Activated naive CD8-positive, alpha-beta T cell treated with anti-CD3 and anti-CD28 coated beads for 36 hours (primary cell): ENCODE results near the gene MIPEP. TPM values are rescaled to one million over a fixed set of nuclear protein-coding genes. Genes with fewer than 3 reads are reported as not detected.
A peak's percentile ranks its signal among the peaks of the same experiment; 100 is the strongest.

Experiments used
- DNase-seq: peaks from one replicate; pipeline ENCODE4 v3.0.0; 2021
- H3K27ac Mint-ChIP-seq: one replicate; pipeline ENCODE4 v1.8.0; 2022; ENCODE audit warnings: mild to moderate bottlenecking, moderate library complexity, mixed read lengths
- H3K27me3 Mint-ChIP-seq: one replicate; pipeline ENCODE4 v1.8.0; 2022; ENCODE audit warnings: mild to moderate bottlenecking, mixed read lengths
- H3K36me3 Mint-ChIP-seq: one replicate; pipeline ENCODE4 v1.8.0; 2021; ENCODE audit warnings: mild to moderate bottlenecking, mixed read lengths
- H3K4me1 Mint-ChIP-seq: one replicate; pipeline ENCODE4 v1.8.0; 2021; ENCODE audit warnings: mixed read lengths
- H3K4me3 Mint-ChIP-seq: one replicate; pipeline ENCODE4 v1.8.0; 2022; ENCODE audit warnings: mild to moderate bottlenecking, moderate library complexity, mixed read lengths
- H3K9me3 Mint-ChIP-seq: one replicate; pipeline ENCODE4 v1.8.0; 2022; ENCODE audit warnings: mixed read lengths
- total RNA-seq, 2 experiments: library from RNA; stranded (reverse); gene quantifications; one replicate each; pipeline ENCODE4 v1.2.3, GENCODE V29; 2021

Gene MIPEP
- 10 to 100 TPM; 21.3 to 24.0 TPM for total RNA-seq

GRCh38 chr13:23888658-23889614 lies at the start of gene MIPEP:
Gene MIPEP, minus strand, starts transcription at chr13:23889400. Its CDS starts 80 bp downstream, at chr13:23889320.
- peaks cover 19% of the 10 kb centered on the region for H3K4me1 Mint-ChIP-seq
- H3K27me3 Mint-ChIP-seq: no peaks in the 10 kb centered on the region
- DNase-seq: peak; percentile 94
- peak within 1 kb of the TSS; percentile 86 for H3K4me3 Mint-ChIP-seq
- H3K9me3 Mint-ChIP-seq: no peaks in the 10 kb centered on the region
- H3K36me3 Mint-ChIP-seq: peaks cover 6% of the 10 kb centered on the region
- H3K27ac Mint-ChIP-seq: peak within 1 kb of the TSS; percentile 79

GRCh38 chr13:23934520-23934919 lies 45.3 kb upstream of the MIPEP start:
- Mint-ChIP-seq H3K27ac (no peak overlapping the region), H3K4me1 (no peaks in the 10 kb centered on the region), H3K36me3 (peaks cover 3% of the 10 kb centered on the region), H3K4me3 (no peak overlapping the region), H3K27me3 (peaks cover 50% of the 10 kb centered on the region), H3K9me3 (peaks cover 7% of the 10 kb centered on the region)
- DNase-seq: no peak

DNA sequence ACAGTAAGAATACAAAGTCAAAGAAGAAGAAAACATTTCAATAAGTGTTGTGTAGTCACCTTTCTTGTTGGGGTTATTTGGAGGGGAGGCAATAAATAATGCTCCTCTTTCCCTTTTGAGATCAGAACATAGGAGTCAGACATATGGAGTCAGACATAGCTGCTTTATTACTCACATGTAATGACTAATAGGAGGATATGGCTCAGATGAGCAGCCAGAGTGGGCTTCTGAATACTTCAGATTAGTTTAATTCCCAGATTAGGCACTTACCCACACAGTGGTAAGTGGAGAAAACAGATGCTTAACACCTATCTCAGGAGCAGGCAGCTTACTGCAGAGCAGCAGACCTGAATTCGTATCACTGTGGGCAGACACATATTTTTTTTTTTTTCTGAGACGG lies 39.8 kb upstream of the MIPEP start:
- Mint-ChIP-seq H3K27me3 (peaks cover 22% of the 10 kb centered on the region), H3K4me1 (no peaks in the 10 kb centered on the region), H3K4me3 (no peak overlapping the region), H3K9me3 (no peaks in the 10 kb centered on the region), H3K27ac (no peak overlapping the region), H3K36me3 (no peaks in the 10 kb centered on the region)
- no peak for DNase-seq

- H3K36me3 Mint-ChIP-seq: no peaks in the 10 kb centered on the region
- DNase-seq: no peak
- no peaks in the 10 kb centered on the region for H3K4me1 Mint-ChIP-seq
- H3K9me3 Mint-ChIP-seq: no peaks in the 10 kb centered on the region
- H3K27me3 Mint-ChIP-seq: peaks cover 14% of the 10 kb centered on the region
- H3K4me3 Mint-ChIP-seq: no peak overlapping the region
- H3K27ac Mint-ChIP-seq: no peak overlapping the region
Observed at GRCh38 chr13:23923031-23923430, 33.8 kb upstream of the MIPEP start.

DNA sequence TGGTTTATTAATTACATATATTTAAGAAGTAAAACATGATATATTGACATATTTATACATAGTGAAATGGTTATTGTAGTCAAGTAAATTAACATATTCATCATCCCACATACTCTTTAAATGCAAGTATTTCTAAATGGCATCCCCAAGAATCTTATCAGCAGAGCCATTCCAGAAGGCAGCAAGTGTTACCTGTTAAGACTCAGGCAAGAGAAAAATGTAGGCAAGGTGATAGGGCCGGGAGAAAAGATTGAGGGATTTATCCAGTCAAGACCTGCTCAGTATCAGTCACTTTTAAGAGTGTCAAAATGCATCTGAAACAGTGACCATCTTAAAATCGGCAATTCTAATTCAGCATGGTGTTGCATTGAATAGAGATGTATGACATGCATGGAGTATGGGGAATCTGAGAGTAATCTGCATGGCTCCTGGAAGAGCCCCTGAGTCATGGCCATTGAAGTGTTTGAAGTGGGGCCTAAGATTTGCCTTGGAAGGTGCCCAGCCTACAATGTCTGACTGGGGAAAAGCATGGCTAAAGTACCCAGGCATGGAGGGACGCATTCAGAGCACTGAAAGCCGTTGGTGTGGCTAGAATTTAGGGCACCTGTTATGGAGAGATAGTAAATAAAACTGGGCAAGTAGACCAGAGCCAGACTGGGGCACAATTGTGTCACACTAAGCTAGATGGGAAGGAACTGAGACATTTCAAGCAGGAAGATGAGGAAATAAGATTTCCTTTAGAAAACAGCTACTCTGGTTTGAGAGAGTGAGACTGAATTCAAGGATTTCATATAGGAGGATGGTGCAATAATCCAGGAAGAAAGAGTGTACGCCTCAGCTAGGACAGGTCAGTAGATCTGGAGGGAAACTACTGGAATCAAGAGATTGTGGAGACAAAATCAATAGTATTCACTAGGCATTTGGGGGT lies 33.1 kb upstream of the MIPEP start:
- no peaks in the 10 kb centered on the region for H3K36me3 Mint-ChIP-seq
- no peaks in the 10 kb centered on the region for H3K9me3 Mint-ChIP-seq
- no peaks in the 10 kb centered on the region for H3K4me1 Mint-ChIP-seq
- no peak overlapping the region for H3K4me3 Mint-ChIP-seq
- peaks cover 20% of the 10 kb centered on the region for H3K27me3 Mint-ChIP-seq
- H3K27ac Mint-ChIP-seq: no peak overlapping the region
- DNase-seq: no peak

DNA sequence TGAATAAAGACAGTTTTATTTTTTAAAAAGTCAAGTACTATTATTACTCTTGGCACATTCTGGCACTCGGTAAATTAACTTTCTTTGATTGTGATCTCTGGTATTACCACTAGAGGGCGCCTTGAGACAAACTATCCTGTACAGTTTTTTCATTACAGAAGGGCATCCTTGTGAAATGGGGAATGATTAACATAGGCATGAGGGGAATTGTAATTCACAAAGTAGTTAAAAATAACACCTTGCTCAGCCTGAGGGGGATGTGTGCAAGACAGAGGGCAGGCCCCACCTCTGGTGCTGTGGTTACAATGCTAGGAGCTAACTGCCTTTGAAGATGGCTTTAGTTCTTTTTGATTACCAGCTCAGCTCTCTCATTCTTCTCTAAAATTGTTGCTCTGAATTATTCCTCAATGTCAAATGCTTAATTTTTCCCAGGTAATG lies 32.3 kb upstream of the MIPEP start:
- Mint-ChIP-seq H3K4me1 (no peaks in the 10 kb centered on the region), H3K27me3 (peaks cover 28% of the 10 kb centered on the region), H3K4me3 (no peak overlapping the region), H3K36me3 (no peaks in the 10 kb centered on the region), H3K9me3 (no peaks in the 10 kb centered on the region), H3K27ac (no peak overlapping the region)
- no peak for DNase-seq

DNA sequence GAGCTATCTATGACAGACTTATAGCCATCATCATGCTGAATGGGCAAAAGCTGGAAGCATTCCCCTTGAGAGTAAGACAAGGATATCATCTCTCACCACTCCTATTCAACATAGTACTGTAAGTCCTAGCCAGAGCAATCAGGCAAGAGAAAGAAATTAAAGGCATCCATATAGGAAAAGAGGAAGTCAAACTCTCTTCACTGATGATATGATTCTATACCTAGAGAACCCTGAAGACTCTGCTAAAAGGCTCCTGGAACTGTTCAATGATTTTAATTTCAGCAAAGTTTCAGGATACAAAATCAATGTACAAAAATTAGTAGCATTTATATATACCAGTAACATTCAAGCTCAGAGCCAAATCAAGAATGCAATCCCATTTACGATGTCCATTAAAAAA lies 29.8 kb upstream of the MIPEP start:
- no peaks in the 10 kb centered on the region for H3K4me1 Mint-ChIP-seq
- no peak for DNase-seq
- no peaks in the 10 kb centered on the region for H3K9me3 Mint-ChIP-seq
- H3K36me3 Mint-ChIP-seq: no peaks in the 10 kb centered on the region
- peaks cover 42% of the 10 kb centered on the region for H3K27me3 Mint-ChIP-seq
- H3K27ac Mint-ChIP-seq: no peak overlapping the region
- H3K4me3 Mint-ChIP-seq: no peak overlapping the region

DNA sequence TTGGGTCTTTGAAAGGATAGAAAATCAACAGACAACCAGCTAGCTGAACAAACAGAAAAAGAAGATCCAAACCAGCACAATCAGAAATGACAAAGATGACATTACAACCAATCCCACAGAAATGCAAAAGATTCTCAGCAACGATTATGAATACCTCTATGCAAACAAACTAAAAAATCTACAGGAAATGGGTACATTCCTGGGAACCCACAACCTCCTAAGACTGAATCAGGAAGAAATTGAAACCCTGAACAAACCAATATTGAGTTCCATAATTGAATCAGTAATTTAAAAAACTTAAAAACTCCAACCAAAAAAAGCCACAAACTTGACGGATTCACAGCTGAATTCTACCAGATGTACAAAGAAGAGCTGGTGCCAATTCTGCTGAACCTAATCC lies 29.0 kb upstream of the MIPEP start:
- no peaks in the 10 kb centered on the region for H3K4me1 Mint-ChIP-seq

DNA sequence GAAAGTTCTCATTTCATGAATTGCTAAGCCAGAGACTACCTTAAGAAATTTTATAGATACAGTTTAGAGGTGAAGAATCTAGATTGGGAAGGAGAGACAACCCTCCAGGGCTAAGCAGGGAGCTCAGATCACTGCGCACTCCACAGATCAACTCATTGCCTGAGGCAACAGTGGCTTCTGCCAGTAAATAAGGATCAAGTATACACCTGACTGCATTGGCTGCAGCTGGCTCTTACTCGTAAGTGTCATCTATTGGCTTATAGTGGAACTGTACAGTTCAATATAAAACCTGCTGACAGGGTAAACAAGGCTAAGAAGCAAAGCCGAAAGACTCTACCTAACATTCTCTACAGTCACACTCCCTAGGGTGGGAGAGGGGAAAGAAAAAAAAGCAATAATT lies 26.1 kb upstream of the MIPEP start:
- Mint-ChIP-seq H3K27ac (no peak overlapping the region), H3K4me3 (no peak overlapping the region), H3K27me3 (peaks cover 32% of the 10 kb centered on the region), H3K9me3 (no peaks in the 10 kb centered on the region), H3K4me1 (peaks cover 8% of the 10 kb centered on the region), H3K36me3 (no peaks in the 10 kb centered on the region)
- DNase-seq: no peak

More for the DNA sequence above, 29.0 kb upstream of the MIPEP start:
- no peak overlapping the region for H3K27ac Mint-ChIP-seq
- H3K27me3 Mint-ChIP-seq: peaks cover 40% of the 10 kb centered on the region
- H3K36me3 Mint-ChIP-seq: no peaks in the 10 kb centered on the region
- DNase-seq: no peak
- no peaks in the 10 kb centered on the region for H3K9me3 Mint-ChIP-seq
- H3K4me3 Mint-ChIP-seq: no peak overlapping the region

DNA sequence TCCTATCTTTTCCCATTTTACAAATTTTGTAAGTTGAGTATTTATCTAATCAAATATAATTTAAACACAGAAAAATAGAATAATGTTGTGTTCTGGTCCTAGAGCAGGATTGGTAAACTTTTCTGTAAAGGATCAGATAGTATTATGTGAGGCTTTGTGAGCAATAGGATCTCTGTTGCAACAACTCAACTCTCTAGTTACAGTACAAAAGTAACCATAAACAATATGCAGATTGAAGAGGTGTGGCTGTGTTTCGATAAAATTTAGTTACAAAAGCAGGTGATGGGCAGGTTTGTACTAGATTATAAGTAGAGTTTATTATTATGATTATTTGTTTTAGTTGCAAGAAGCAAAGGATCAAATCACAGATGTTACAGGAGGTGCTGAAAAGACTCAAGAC lies 23.3 kb upstream of the MIPEP start:
- Mint-ChIP-seq H3K36me3 (no peaks in the 10 kb centered on the region), H3K9me3 (no peaks in the 10 kb centered on the region), H3K27ac (no peak overlapping the region), H3K4me3 (no peak overlapping the region), H3K4me1 (peaks cover 8% of the 10 kb centered on the region), H3K27me3 (peaks cover 30% of the 10 kb centered on the region)
- DNase-seq: no peak

GRCh38 chr13:23909606-23910005 lies 20.4 kb upstream of the MIPEP start:
- Mint-ChIP-seq H3K9me3 (no peaks in the 10 kb centered on the region), H3K4me3 (no peak overlapping the region), H3K4me1 (peaks cover 8% of the 10 kb centered on the region), H3K27ac (no peak overlapping the region), H3K27me3 (peaks cover 17% of the 10 kb centered on the region), H3K36me3 (no peaks in the 10 kb centered on the region)
- DNase-seq: no peak

DNA sequence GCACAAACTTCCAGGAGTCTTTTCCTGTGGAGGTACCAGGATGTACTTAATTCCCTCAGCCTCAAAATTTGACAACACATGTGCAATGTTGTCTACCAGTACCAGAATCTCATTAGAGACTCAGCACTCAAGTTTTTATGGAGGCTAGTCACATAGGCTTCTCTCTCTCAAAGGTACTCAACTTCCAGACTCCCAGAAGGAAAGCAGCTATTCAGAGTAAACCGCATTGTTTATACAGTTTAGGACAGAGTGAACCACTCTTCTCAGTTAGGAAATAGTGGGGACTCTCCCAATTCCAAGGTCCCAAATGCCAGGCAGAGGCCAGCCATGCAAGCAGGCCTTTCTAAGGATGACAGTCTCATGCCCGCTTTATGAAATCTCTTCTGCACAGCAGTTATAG lies 16.6 kb upstream of the MIPEP start:
- Mint-ChIP-seq H3K27ac (no peak overlapping the region), H3K36me3 (no peaks in the 10 kb centered on the region), H3K4me3 (no peak overlapping the region), H3K9me3 (no peaks in the 10 kb centered on the region), H3K4me1 (no peaks in the 10 kb centered on the region), H3K27me3 (peaks cover 46% of the 10 kb centered on the region)
- DNase-seq: no peak

GRCh38 chr13:23903906-23904280 lies 14.7 kb upstream of the MIPEP start:
- no peaks in the 10 kb centered on the region for H3K36me3 Mint-ChIP-seq
- H3K27ac Mint-ChIP-seq: no peak overlapping the region
- no peak for DNase-seq
- H3K9me3 Mint-ChIP-seq: no peaks in the 10 kb centered on the region
- peaks cover 40% of the 10 kb centered on the region for H3K27me3 Mint-ChIP-seq
- H3K4me1 Mint-ChIP-seq: peaks cover 3% of the 10 kb centered on the region
- no peak overlapping the region for H3K4me3 Mint-ChIP-seq

DNA sequence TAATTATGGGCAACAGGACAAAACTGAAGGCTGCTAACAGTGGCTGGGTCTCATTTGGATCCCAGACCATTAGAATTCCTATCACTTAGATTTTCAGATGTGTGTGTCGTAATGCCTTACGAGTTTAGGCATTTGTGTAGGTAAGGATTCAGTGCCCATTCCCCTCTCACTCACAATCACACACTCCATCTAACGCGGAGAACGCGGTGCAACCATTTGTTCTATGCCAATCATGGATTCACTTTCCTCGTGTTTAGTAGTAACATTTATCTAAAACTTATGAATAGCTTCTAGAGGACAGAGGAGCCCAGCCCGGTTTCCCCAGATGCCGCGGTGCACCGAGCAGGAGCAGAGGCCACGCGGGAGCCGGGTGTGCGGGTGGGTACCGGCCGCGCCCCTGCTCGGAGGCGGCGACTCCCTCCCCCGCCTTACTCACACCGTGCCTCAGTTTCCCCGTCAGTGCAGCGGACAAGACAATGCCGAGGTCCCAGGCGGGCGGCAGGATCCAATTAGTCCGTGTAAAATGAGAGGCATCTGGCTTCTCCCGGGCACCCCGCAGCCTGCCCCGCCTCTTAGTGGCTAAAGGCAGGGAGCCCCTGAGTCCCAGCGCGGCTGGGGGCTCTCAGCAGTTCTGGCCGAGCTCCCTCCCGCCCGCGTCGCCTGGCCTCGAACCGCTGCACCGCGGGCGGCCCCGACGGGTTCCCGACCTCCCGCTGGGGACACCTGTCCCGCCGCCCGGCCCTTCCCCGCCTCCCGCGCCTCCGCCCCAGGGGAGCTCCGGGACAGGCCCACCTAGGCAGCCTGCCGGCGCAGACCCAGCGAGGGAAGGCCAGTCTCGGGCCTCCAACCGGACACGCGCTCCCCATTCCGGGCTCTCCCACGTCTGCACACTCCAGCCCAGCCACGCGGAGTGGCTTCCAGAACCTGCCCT lies 14.0 kb upstream of the MIPEP start:
- no peaks in the 10 kb centered on the region for H3K36me3 Mint-ChIP-seq
- peaks cover 3% of the 10 kb centered on the region for H3K4me1 Mint-ChIP-seq
- H3K27me3 Mint-ChIP-seq: peaks cover 40% of the 10 kb centered on the region
- no peak overlapping the region for H3K4me3 Mint-ChIP-seq
- DNase-seq: no peak
- H3K9me3 Mint-ChIP-seq: no peaks in the 10 kb centered on the region
- no peak overlapping the region for H3K27ac Mint-ChIP-seq
